Right lobe of liver (tissue), 6 donors: ENCODE results near the gene UROS. TPM values are rescaled to one million over a fixed set of nuclear protein-coding genes. Genes with fewer than 3 reads are reported as not detected.

Experiments used
- ATAC-seq, 4 donors: fragments of 200-7000 bp; cut with Tn5 transposase; one replicate each; pipeline ENCODE4 v1.9.1; 2020; ENCODE audit warnings: mild to moderate bottlenecking in 4 of 4, moderate library complexity in 4 of 4
- DNase-seq, 3 donors: peaks; one replicate each; pipeline ENCODE4 v3.0.0-alpha.2; 2020
- H3K27ac ChIP-seq, 3 donors: fragments of 200-600 bp; one replicate each; pipeline ENCODE4 v1.8.0; 2022
- H3K27me3 ChIP-seq, 2 donors: fragments of 200-600 bp; one replicate each; pipeline ENCODE4 v1.8.0; 2022
- H3K36me3 ChIP-seq, 4 donors: fragments of 200-600 bp; sonication (generic) in 1 of 4; one replicate each; pipeline versions ENCODE4 v1.5.1 to v1.8.0; 2017 to 2022; ENCODE audit warnings: control low read depth in 1 of 4
- H3K4me1 ChIP-seq, 4 donors: fragments of 200-600 bp; sonication (generic) in 1 of 4; one replicate each; pipeline versions ENCODE4 v1.5.1 to v1.8.0; 2017 to 2022; ENCODE audit warnings: control low read depth in 1 of 4
- H3K4me3 ChIP-seq, 3 donors: fragments of 200-600 bp; one replicate each; pipeline ENCODE4 v1.8.0; 2022
- H3K9me3 ChIP-seq, 4 donors: fragments of 200-600 bp; sonication (generic) in 1 of 4; one replicate each; pipeline versions ENCODE4 v1.5.1 to v1.8.0; 2017 to 2022; ENCODE audit warnings: control low read depth in 1 of 4
- CTCF ChIP-seq, 4 donors: fragments of 200-600 bp in 3 of 4; fragments of 450-650 bp in 1 of 4; IDR thresholded peaks; one replicate each; pipeline versions ENCODE4 v1.5.1 to v1.8.0; 2016 to 2022; ENCODE audit warnings: antibody characterized with exemption in 4 of 4, mild to moderate bottlenecking in 2 of 4
- POLR2A ChIP-seq: fragments of 450-650 bp; IDR thresholded peaks from one replicate; pipeline ENCODE4 v1.6.1; 2017; ENCODE audit warnings: antibody characterized with exemption, mild to moderate bottlenecking
- WGBS: methylation state at CpG from one replicate; pipeline ENCODE4 v1.1.6; 2018; ENCODE audit warnings: low coverage, low lambda C conversion rate; ENCODE audit not compliant: insufficient coverage; ENCODE audit errors: missing lambda C conversion rate; 5-methylcytosine and 5-hydroxymethylcytosine counted together
- intact Hi-C, 2 donors: fragments of 100-400 bp; cut with DNase I; formaldehyde crosslinking; loops; one replicate each; pipeline versions ENCODE4 v1.11.2 to v1.14.1; 2022
- total RNA-seq, 6 experiments: library from RNA; depleted of rRNA in 2 of 6; stranded (reverse); fragments of >200 nt in 2 of 6; fragmentation: NEBNext Ultra II Directional in 3 of 6; extraction: Animal tissue kit (Norgen Biotek cat#: 25700) in 3 of 6; gene quantifications; one replicate each; pipeline versions ENCODE4 v1.1.0 to v1.2.4, GENCODE V29; 2016 to 2023
- donor health status: DM: no; HTN: yes; CAD: no.
- donor health status: DM: no; HTN: no; CAD: no.
- donor health status: DM: no; HTN: no; CAD: no.
- donor health status: DM: no; HTN: yes; CAD: no.
- donor health status: DM: no; HTN: yes; CAD: no.

UROS gene
- total RNA-seq, 6 experiments from 2014 or later = 23.5 to 52.5 (median 28.3) TPM

GRCh38 chr10:125840955-125841354, 17.9 kb upstream of the UROS start:
- DNase-seq (no peak), ATAC-seq (no peak)
- H3K4me3 ChIP-seq = no peak overlapping the region
- H3K9me3 ChIP-seq = no peaks in the 10 kb centered on the region
- no peak overlapping the region for H3K27ac ChIP-seq
- H3K27me3 ChIP-seq = no peaks in the 10 kb centered on the region
- peaks cover 0 to 15% (median 0%) of the 10 kb centered on the region in 4 donors for H3K4me1 ChIP-seq
- intact Hi-C loops = no loop called here
- TF ChIP-seq CTCF (IDR thresholded peaks at IDR 0.05) (no peak), POLR2A (no peak)
- WGBS = 69% methylated on average over 3 of the region's 3 CpGs
- H3K36me3 ChIP-seq = peaks cover 0 to 64% (median 24%) of the 10 kb centered on the region in 4 donors

- Histone ChIP-seq H3K4me1 (peaks cover 0 to 15% (median 0%) of the 10 kb centered on the region in 4 donors), H3K36me3 (peaks cover 0 to 68% (median 24%) of the 10 kb centered on the region in 4 donors), H3K27me3 (no peaks in the 10 kb centered on the region), H3K4me3 (no peak overlapping the region), H3K9me3 (no peaks in the 10 kb centered on the region), H3K27ac (no peak overlapping the region)
- intact Hi-C loops = no loop called here
- DNase-seq = no peak
- no CpG with 5 or more reads among the region's 9 CpGs for WGBS
- TF ChIP-seq CTCF (IDR thresholded peaks at IDR 0.05) (no peak), POLR2A (no peak)
- no peak for ATAC-seq
Measured at GRCh38 chr10:125840406-125840805, 17.3 kb upstream of the UROS start.

GRCh38 chr10:125838802-125839575, 15.9 kb upstream of the UROS start:
- H3K36me3 ChIP-seq = peaks cover 0 to 79% (median 26%) of the 10 kb centered on the region in 4 donors
- 93% methylated on average over 6 of the region's 9 CpGs for WGBS
- TF ChIP-seq POLR2A (no peak), CTCF (IDR thresholded peaks at IDR 0.05) (no peak)
- DNase-seq (no peak), ATAC-seq (no peak)
- H3K4me1 ChIP-seq = peaks cover 0 to 2% (median 0%) of the 10 kb centered on the region in 4 donors
- intact Hi-C loops = no loop called here
- no peaks in the 10 kb centered on the region for H3K9me3 ChIP-seq
- H3K27ac ChIP-seq = no peak overlapping the region
- no peaks in the 10 kb centered on the region for H3K27me3 ChIP-seq
- H3K4me3 ChIP-seq = no peak overlapping the region

- no peak for TF ChIP-seq POLR2A
- TF ChIP-seq CTCF (IDR thresholded peaks at IDR 0.05) = no peak
- no peak for DNase-seq
- H3K27me3 ChIP-seq = no peaks in the 10 kb centered on the region
- intact Hi-C loops = no loop called here
- H3K27ac ChIP-seq = no peak overlapping the region
- no peaks in the 10 kb centered on the region for H3K4me1 ChIP-seq
- no peaks in the 10 kb centered on the region for H3K9me3 ChIP-seq
- peaks cover 0 to 91% (median 40%) of the 10 kb centered on the region in 4 donors for H3K36me3 ChIP-seq
- ATAC-seq = no peak
- H3K4me3 ChIP-seq = no peak overlapping the region
- WGBS = 96% methylated on average over 2 of the region's 2 CpGs
Measured at GRCh38 chr10:125836746-125837145, 13.7 kb upstream of the UROS start.
